HG02884 (cell line): ENCODE data around the gene REPS2.

Experiments
- ATAC-seq: cut with Tn5 transposase; IDR thresholded peaks from one replicate; pipeline ENCODE4 v1.9.1; 2021; ENCODE audit warnings: mild to moderate bottlenecking, moderate library complexity; ENCODE audit not compliant: unreplicated experiment

The REPS2 gene

GRCh38 chrX:17192106-17192505, 245.6 kb downstream of the REPS2 start:
- ATAC-seq: no peak
